Measurements from ENCODE around the gene BZW2.

- no peak for TF ChIP-seq POLR2A (IDR thresholded peaks at IDR 0.05)
- no peak for TF ChIP-seq CTCF (IDR thresholded peaks at IDR 0.05)
Measured at GRCh38 chr7:16652240-16652583, 6.2 kb downstream of the BZW2 start.

Measured in transverse colon (tissue), 3 donors.